IPS DF 19.7 (cell line): ENCODE measurements around the gene CDHR3.
"Not testable (repeated sequence)": the region's sequence is repeated elsewhere in the genome, so short reads cannot be mapped to it uniquely, and the experiment has no call there.

Experiments used
- DNase-seq: peaks from one replicate; pipeline ENCODE4 v3.0.0-alpha.2; 2013; ENCODE audit warnings: low read depth, low spot score

CDHR3 gene, protein sequence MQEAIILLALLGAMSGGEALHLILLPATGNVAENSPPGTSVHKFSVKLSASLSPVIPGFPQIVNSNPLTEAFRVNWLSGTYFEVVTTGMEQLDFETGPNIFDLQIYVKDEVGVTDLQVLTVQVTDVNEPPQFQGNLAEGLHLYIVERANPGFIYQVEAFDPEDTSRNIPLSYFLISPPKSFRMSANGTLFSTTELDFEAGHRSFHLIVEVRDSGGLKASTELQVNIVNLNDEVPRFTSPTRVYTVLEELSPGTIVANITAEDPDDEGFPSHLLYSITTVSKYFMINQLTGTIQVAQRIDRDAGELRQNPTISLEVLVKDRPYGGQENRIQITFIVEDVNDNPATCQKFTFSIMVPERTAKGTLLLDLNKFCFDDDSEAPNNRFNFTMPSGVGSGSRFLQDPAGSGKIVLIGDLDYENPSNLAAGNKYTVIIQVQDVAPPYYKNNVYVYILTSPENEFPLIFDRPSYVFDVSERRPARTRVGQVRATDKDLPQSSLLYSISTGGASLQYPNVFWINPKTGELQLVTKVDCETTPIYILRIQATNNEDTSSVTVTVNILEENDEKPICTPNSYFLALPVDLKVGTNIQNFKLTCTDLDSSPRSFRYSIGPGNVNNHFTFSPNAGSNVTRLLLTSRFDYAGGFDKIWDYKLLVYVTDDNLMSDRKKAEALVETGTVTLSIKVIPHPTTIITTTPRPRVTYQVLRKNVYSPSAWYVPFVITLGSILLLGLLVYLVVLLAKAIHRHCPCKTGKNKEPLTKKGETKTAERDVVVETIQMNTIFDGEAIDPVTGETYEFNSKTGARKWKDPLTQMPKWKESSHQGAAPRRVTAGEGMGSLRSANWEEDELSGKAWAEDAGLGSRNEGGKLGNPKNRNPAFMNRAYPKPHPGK

GRCh38 chr7:105963038-105963667, at the start of gene CDHR3:
Gene CDHR3 (plus strand): TSS chr7:105963264. CDS start chr7:105963319, 55 bp downstream.
- DNase-seq = no peak

- DNase-seq = no peak
Observed at GRCh38 chr7:105913947-105914346, 49.1 kb upstream of the CDHR3 start.

DNA sequence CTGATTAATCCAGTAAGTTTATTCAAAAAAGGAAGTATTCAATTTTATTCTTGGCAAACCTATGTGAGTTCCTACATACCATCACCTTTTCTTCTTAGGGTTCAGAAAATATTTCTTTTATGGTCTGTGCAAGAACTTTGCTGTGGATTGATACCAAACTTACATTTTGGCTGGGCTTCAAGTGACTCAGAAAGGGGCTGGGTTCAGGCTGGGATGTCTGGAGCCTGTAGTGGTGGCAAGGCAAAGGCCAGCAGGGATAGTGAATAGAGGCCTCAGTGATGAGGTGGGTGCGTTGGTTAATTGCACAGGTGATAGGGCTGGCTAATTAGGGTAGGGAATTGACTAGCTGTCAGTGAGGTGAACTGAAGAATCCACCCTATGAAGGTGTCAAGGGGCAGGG, 46.5 kb upstream of the CDHR3 start:
- DNase-seq = no peak

DNA sequence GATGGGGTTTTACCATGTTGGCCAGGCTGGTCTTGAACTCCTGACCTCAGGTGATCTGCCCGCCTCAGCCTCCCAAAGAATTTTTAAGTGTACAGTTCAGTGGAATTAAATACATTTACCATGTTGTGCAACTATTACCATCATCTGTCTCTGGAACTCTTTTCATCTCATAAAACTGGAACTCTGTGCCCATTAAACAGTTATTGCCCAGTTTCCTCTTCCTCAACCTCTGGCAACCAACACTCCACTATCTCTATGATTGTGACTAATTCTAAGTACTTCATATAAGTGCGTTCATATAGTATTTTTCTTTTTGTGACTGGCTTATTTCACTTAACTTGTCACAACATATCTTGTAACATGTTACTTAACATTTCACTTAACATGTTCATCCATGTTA, 45.4 kb upstream of the CDHR3 start:
- DNase-seq = no peak

GRCh38 chr7:105920766-105921165, 42.3 kb upstream of the CDHR3 start:
- DNase-seq = no peak

DNA sequence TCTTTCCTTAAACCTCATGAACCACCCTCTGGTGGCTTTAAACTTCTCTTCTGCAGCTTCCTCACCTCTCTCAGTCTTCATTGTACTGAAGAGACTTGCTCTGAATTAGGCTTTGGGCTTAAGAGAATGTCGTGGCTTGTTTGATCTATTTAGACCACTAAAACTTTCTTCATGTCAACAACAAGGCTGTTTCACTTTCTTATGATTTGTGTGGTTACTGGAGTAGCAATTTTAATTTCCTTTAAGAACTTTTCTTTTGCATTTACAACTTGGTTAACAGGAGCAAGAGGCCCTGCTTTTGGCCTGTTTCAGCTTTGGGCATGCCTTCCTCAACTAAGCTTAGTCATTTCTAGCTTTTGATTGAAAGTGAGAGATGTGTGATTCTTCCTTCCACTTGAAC, 38.1 kb upstream of the CDHR3 start:
- DNase-seq = no peak

GRCh38 chr7:105926131-105926530, 36.9 kb upstream of the CDHR3 start:
- no peak for DNase-seq

GRCh38 chr7:105931179-105931578, 31.9 kb upstream of the CDHR3 start:
- DNase-seq = no peak

- DNase-seq = no peak
Observed at GRCh38 chr7:105932835-105933477, 30.1 kb upstream of the CDHR3 start.

DNA sequence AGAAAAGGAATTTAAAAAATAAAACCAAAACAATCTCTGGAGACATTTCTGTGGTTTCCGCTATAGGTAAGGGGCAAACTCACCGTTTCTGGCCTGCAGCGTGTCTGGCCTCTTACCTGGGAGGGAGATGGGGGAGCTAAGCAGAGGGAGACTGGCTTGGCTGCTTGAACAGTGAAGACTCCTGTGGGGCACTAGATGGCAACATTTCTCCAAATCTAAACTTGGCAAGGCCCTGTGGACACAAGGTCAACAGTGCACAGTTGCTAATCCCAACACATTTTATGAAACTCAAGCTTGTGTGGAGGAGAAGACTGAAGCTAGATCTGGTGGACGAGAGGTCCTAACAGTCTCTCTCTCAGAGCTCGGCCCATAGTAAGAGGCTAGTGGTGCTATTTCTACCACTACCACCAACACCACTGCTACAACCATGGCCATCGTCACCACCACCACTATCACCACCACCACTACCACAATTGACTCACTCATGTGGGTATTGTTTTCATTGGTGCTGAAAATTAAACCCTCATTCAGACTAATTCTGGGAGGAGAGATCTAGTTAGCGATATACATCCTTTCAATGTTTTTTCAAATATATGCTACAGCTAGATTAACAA, 28.4 kb upstream of the CDHR3 start:
- peak; percentile 56 for DNase-seq

DNA sequence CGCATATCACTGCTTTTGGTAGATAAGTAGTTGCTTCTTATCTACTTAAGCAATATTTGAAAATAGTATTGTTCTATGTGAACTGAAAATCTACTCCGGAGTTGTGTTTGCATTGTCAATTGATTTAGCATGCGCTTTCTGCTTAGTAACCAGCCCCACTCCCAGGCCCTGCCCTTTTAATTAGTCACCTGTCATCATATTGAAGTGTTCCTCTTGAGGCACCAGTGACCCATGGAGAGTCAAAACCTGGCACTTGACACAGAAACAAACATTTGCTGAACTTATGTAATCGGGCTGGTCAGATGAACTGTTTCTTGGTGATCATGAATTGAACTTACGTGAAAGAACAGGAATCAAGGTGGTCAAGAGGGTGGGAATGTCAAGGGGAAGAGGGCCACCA, 27.8 kb upstream of the CDHR3 start:
- DNase-seq = no peak

- no peak for DNase-seq
Observed at GRCh38 chr7:105937411-105937810, 25.7 kb upstream of the CDHR3 start.

DNA sequence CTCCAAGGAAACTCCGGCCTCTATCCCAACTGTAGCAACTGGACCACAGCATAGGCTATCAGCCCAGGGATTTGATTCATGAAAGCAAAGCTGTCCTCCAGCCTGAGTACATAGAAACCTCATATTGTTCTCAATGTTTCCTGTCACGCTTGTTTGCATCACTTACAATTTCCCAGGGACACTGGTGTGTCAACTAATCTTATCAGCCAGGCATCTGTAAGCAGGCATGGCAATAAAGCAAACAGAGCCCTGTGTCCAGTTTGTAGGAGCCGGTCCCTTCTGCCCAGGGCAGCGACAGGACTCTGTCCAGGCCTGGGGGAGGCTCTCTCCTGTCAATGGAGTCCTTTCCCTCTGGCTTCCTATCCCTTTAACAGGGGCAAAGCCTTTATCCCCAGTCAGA, 23.0 kb upstream of the CDHR3 start:
- DNase-seq = no peak

DNA sequence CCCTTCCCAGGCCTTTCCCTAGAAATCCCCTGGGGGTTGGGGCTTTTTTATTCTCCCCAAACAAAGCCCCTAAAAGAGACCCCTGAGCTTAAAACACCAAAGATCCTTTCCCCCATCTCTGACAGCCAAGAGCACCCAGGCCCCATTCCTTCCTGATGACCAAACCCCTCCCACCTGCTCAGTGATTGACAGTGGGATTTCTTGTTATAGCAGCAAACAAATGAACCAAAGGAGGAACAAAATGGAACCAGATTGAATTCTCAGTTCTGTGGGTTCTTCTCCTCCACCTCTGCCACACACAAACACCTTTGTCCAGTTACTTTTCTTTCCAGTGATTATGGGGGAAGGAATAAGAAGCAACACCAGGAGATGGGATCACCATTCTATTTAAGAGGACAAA, 21.5 kb upstream of the CDHR3 start:
- no peak for DNase-seq

DNA sequence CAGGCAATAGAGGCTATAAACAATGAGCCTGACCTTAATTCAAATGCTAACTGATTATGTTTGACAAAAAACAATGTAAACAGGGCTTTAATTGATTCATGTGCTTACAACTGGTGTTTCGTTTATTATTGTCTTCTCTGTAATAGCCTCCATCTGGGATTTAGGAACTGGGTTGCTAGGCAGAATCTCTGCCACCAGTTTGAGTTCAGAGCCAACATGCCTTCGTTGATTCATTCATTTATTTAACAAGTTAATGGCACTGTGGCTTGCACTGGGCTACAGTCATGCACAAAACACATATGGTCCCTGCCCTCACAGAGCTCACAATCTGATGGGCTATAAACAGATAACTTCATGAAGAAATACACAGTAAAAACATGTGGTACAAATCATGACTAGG, 19.6 kb upstream of the CDHR3 start:
- DNase-seq = no peak

DNA sequence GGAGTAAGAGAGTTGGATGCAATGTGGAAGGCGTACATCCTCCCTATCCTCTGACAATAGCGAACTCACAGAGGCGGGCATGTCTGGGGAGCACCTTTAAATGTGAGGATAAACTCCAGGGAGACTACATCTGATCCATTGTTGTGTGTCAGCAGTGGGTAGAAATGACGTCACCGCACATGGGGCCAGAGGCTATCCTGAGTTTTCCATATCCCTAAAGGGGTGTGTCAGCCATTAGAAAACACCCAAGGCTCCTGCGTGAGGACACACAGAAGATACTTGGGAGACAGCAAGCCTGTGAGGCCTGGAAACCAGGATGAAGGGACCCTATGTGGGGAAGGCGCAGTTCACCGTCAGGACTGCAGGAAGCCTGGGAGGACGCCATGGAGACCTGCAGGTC, 17.2 kb upstream of the CDHR3 start:
- DNase-seq = no peak

- DNase-seq = no peak
Observed at GRCh38 chr7:105951597-105951996, 11.5 kb upstream of the CDHR3 start.

DNA sequence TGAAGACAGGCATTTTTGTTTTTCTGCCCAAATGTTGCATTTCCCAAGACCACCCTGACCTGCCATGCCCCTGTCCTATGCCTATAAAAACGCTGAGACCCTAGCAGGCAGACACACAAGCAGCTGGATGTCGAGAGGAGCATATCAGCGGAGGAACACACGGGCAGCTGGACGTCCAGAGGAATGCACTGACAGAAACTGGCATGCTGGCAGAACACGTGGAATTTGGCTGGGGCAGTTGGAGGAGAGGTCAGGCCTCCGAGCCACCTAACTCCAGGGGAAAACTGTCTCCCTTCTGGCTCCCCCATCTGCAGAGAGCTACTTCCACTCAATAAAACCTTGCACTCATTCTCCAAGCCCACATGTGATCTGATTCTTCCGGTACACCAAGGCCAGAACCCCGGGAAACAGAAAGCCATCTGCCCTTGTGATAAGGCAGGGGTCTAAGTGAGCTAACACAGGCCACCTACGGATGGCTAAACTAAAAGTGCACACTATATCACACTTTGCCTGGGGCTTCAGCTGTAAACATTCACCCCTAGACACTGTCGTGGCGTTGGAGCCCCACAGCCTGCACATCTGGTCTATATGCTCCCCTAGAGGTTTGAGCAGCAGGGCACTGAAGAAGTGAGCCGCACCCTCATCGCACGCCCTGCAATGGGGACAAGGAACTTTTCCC, 10.0 kb upstream of the CDHR3 start:
- no peak for DNase-seq

DNA sequence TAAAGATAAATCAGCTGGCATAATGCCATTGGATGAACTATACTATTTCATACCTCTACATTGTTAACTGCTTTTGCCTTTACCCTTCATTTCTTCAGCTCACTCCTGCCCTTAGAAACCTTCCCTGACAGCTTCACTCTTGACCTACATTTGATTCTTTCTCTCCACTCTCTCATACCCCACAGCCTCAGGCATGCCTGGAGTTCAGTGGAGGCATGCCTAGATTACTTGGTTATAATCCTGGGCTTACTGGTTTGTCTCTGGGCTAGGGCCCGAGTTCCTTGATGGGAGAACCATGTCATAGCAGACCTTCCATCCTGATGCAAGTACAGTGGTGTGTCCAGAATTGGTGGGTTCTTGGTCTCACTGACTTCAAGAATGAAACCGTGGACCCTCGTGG, 8.4 kb upstream of the CDHR3 start:
- no peak for DNase-seq

GRCh38 chr7:105955651-105956466, 7.2 kb upstream of the CDHR3 start:
- not testable (repeated sequence) for DNase-seq
